Uterus (tissue), 2 donors: Measurements from ENCODE around the gene STAG1.

Experiments
- CTCF ChIP-seq, 4 experiments: fragments of 200-600 bp in 2 of 4; fragments of 450-650 bp in 2 of 4; sonication (generic) in 2 of 4; IDR thresholded peaks; one replicate each; pipeline ENCODE4 v1.5.1; 2016 to 2019; ENCODE audit warnings: antibody characterized with exemption in 4 of 4, mild to moderate bottlenecking in 2 of 4, moderate library complexity in 1 of 4
- POLR2A ChIP-seq, 2 donors: fragments of 450-650 bp; IDR thresholded peaks; one replicate each; pipeline ENCODE4 v1.6.1; 2016; ENCODE audit warnings: antibody characterized with exemption in 2 of 2, mild to moderate bottlenecking in 1 of 2, moderate library complexity in 1 of 2

DNA sequence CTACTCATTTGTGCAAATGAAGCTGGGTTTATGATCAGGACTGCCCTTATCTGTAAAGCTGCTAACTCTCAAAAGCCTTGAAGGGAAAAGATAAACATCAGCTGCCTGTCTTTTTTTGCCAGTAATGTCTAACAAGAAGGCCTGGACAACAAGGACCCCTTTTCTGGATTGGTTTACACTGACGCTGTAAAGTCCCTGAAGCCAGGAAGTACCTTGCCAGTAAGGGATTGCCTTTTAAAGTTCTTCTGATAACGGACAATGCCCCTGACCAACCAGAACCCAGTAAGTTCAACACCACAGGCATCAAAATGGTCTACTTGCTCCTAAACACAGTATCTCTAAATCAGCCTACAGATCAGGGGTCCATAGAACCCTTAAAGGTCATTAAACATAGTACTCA is 324.0 kb downstream of the STAG1 start:
- TF ChIP-seq POLR2A (IDR thresholded peaks at IDR 0.05) = no peak
- TF ChIP-seq CTCF (IDR thresholded peaks at IDR 0.05) = no peak
